Body of pancreas (tissue), 4 donors: ENCODE data around the gene EXTL1. TPM values are rescaled to one million over a fixed set of nuclear protein-coding genes. Genes with fewer than 3 reads are reported as not detected.

Experiments
- ATAC-seq: fragments of 150-250 bp; one replicate; pipeline ENCODE4 v1.9.1; 2016
- DNase-seq, 4 donors: peaks; one replicate each; pipeline ENCODE4 v3.0.0-alpha.2; 2019
- H3K27ac ChIP-seq, 4 donors: fragments of 200-600 bp; sonication (generic); 1 replicate in 3 of 4; 2 replicates in 1 of 4; pipeline versions ENCODE4 v1.5.1 to v1.6.1; 2016 to 2019; ENCODE audit warnings: mild to moderate bottlenecking in 1 of 4, mixed read lengths in 1 of 4, moderate library complexity in 1 of 4
- H3K27me3 ChIP-seq, 2 donors: fragments of 200-600 bp; sonication (generic); one replicate each; pipeline ENCODE4 v1.6.0; 2016; ENCODE audit warnings: mild to moderate bottlenecking in 1 of 2
- H3K36me3 ChIP-seq, 2 donors: fragments of 200-600 bp; sonication (generic); replicated peaks in 1 of 2; 2 replicates each; pipeline ENCODE4 v1.5.1; 2016; ENCODE audit warnings: low read depth in 2 of 2; ENCODE audit not compliant: insufficient read depth in 1 of 2
- H3K4me1 ChIP-seq: fragments of 200-600 bp; sonication (generic); one replicate; pipeline ENCODE4 v1.6.0; 2016
- H3K4me3 ChIP-seq, 2 donors: fragments of 200-600 bp; sonication (generic); 1 replicate in 1 of 2; 2 replicates in 1 of 2; pipeline ENCODE4 v1.5.1; 2016 to 2019
- H3K9me3 ChIP-seq, 3 donors: fragments of 200-600 bp; sonication (generic); 1 replicate in 2 of 3; 2 replicates in 1 of 3; pipeline ENCODE4 v1.5.1; 2016
- CTCF ChIP-seq, 7 experiments: fragments of 450-650 bp in 4 of 7; fragments of 200-600 bp in 3 of 7; sonication (generic) in 3 of 7; IDR thresholded peaks; one replicate each; pipeline ENCODE4 v1.5.1; 2016 to 2019; ENCODE audit warnings: antibody characterized with exemption in 7 of 7
- POLR2A ChIP-seq, 3 donors: fragments of 450-650 bp; IDR thresholded peaks; one replicate each; pipeline ENCODE4 v1.6.1; 2016; ENCODE audit warnings: antibody characterized with exemption in 3 of 3, mild to moderate bottlenecking in 2 of 3
- WGBS, 2 donors: methylation state at CpG; one replicate each; pipeline ENCODE4 v1.1.5; 2017; 5-methylcytosine and 5-hydroxymethylcytosine counted together
- intact Hi-C: fragments of 100-400 bp; cut with DNase I; formaldehyde crosslinking; loops from one replicate; pipeline ENCODE4 v1.15.1; 2023
- total RNA-seq, 2 donors: library from RNA; depleted of rRNA; stranded (reverse); fragments of >200 nt; gene quantifications; one replicate each; pipeline ENCODE4 v1.1.0, GENCODE V29; 2016

The EXTL1 gene
- total RNA-seq, 2 donors from 2014 or later, result not detected

- H3K4me1 ChIP-seq, result peaks cover 90% of the 10 kb centered on the region
- TF ChIP-seq POLR2A (IDR thresholded peaks at IDR 0.05) (no peak), CTCF (IDR thresholded peaks at IDR 0.05) (no peak)
- peaks cover 0 to 2% of the 10 kb centered on the region in 2 donors for H3K36me3 ChIP-seq
- peak overlapping the region; percentile 93 to 99 (median 94) for H3K27ac ChIP-seq
- H3K4me3 ChIP-seq, result no peak overlapping the region
- H3K27me3 ChIP-seq, result no peaks in the 10 kb centered on the region
- ATAC-seq (no peak), DNase-seq (peak in 1 of 4 donors; percentile 25)
- intact Hi-C loops, result no loop called here
- WGBS, 2 donors, result 84 to 86% methylated on average over 5 to 6 of the region's 6 CpGs
- H3K9me3 ChIP-seq, result no peaks in the 10 kb centered on the region
Observed at GRCh38 chr1:26038904-26039303, 17.3 kb downstream of the EXTL1 start.

DNA sequence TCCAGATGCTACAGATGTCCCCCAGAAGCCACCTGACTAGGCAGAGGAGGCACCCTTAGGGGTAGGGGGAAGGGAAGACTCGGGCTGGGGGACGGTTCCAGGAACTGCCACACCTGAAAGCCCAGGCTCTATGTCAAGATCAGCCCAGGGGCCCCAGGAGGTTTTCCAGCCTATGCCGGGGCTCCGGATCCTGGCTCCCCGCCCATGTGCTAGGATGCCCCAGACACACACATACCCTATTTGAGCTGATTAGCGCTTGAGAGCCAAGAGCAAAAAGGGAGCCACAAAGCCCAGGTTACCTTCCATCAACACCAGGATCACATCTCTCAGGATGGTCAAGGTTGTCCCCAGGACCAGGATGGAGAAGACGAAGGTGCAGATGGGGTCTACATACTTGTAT, 19.8 kb downstream of the EXTL1 start:
- peaks cover 0 to 2% of the 10 kb centered on the region in 2 donors for H3K36me3 ChIP-seq
- H3K27ac ChIP-seq, result peak overlapping the region in 3 of 4 donors; percentile 1 to 93 (median 26)
- 89 to 91% methylated on average over 6 to 7 of the region's 7 CpGs for WGBS, 2 donors
- no peaks in the 10 kb centered on the region for H3K9me3 ChIP-seq
- peaks cover 97% of the 10 kb centered on the region for H3K4me1 ChIP-seq
- intact Hi-C loops, result no loop called here
- H3K27me3 ChIP-seq, result no peaks in the 10 kb centered on the region
- no peak for DNase-seq
- TF ChIP-seq POLR2A (IDR thresholded peaks at IDR 0.05), result no peak
- TF ChIP-seq CTCF (IDR thresholded peaks at IDR 0.05), result no peak
- H3K4me3 ChIP-seq, result no peak overlapping the region
- ATAC-seq, result no peak

DNA sequence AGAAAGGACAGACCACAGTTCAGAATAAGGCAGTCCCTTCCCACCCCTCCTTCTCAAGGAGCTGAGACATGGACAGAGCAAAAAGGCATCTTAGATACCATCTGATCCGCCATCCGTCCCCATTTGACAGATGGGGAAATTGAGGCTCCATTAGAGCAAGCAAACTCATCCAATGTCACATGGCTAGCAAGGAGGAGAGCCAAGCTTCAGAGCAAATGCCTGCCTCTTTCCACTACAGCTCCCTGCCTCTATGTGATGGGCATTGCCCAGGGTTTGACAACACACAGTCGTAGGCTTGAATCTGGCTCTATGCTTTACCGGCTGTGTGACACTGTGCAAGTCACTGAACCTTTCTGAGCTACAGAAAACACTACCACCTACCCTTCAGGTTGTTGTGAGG, 20.4 kb downstream of the EXTL1 start:
- WGBS, 2 donors, result 71 to 79% methylated on average over 4 of the region's 4 CpGs
- peaks cover 0 to 2% of the 10 kb centered on the region in 2 donors for H3K36me3 ChIP-seq
- DNase-seq (no peak), ATAC-seq (no peak)
- peaks cover 97% of the 10 kb centered on the region for H3K4me1 ChIP-seq
- intact Hi-C loops, result no loop called here
- peak overlapping the region in 3 of 4 donors; percentile 87 to 96 (median 93) for H3K27ac ChIP-seq
- TF ChIP-seq CTCF (IDR thresholded peaks at IDR 0.05) (no peak), POLR2A (IDR thresholded peaks at IDR 0.05) (no peak)
- no peaks in the 10 kb centered on the region for H3K27me3 ChIP-seq
- H3K4me3 ChIP-seq, result no peak overlapping the region
- H3K9me3 ChIP-seq, result no peaks in the 10 kb centered on the region

DNA sequence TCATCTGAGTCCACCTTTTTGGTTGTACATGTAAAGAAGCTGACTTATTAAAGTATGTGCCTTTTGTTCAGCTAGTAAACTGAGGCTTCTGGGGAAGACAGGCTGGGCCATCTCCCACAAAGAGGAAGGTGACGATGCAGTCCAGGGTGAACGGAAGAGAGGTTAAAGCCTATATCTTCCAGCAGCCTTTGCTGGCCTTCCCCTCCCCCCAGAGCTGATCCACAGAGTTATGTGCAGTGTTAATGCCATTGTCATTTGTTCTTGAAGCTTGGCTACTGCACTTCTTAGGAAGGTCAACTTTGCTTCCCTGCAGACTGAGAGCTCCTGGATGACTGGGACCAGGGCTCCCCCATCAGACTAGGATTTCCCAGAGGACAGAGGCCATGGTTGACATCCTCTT, 22.2 kb downstream of the EXTL1 start:
- DNase-seq, result no peak
- Histone ChIP-seq H3K27me3 (no peaks in the 10 kb centered on the region), H3K9me3 (no peaks in the 10 kb centered on the region), H3K27ac (peak overlapping the region; percentile 87 to 96 (median 93)), H3K4me3 (no peak overlapping the region), H3K4me1 (peaks cover 89% of the 10 kb centered on the region), H3K36me3 (peaks cover 0 to 2% of the 10 kb centered on the region in 2 donors)
- ATAC-seq, result no peak
- TF ChIP-seq POLR2A (IDR thresholded peaks at IDR 0.05) (no peak), CTCF (IDR thresholded peaks at IDR 0.05) (no peak)
- WGBS, 2 donors, result 77 to 97% methylated on average over 2 of the region's 2 CpGs
- intact Hi-C loops, result no loop called here

- intact Hi-C loops, result no loop called here
- Histone ChIP-seq H3K27me3 (no peaks in the 10 kb centered on the region), H3K27ac (peak overlapping the region; percentile 87 to 96 (median 93)), H3K9me3 (no peaks in the 10 kb centered on the region), H3K4me1 (peaks cover 83% of the 10 kb centered on the region), H3K36me3 (peaks cover 0 to 2% of the 10 kb centered on the region in 2 donors), H3K4me3 (peak overlapping the region in 1 of 2 donors; percentile 49)
- no peak for TF ChIP-seq CTCF (IDR thresholded peaks at IDR 0.05)
- TF ChIP-seq POLR2A (IDR thresholded peaks at IDR 0.05), result no peak
- ATAC-seq (no peak), DNase-seq (peak in 1 of 4 donors; percentile 25)
- 73 to 82% methylated on average over 3 of the region's 3 CpGs for whole genome bisulfite sequencing, 2 donors
Observed at GRCh38 chr1:26044414-26044813, 22.8 kb downstream of the EXTL1 start.
